T follicular helper cell (primary cell): ENCODE results near the gene DNM3.

ENCODE experiments used
- DNase-seq: peaks from one replicate; pipeline ENCODE4 v3.0.0-alpha.2; 2020; ENCODE audit warnings: low read depth

The DNM3 gene

DNA sequence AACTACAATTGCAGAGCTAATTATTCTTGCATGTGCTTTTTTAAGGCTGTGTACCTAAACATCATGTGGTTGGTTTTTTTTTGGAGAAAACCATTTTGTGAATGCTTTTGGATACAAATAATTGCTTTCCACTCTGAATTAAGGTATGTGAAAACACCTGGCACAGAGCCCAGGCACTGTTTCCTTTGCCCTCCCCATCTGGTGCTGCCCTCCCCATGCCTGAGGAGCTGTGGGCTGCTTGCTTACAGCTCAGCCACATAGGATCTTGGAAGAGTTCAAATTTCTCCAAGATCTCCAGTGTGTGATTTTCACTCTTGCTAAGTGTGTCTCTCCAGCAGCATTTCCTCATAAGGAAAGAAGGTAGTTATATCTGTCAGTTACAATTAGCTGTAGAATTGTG lies 27.8 kb downstream of the DNM3 start:
- no peak for DNase-seq

DNA sequence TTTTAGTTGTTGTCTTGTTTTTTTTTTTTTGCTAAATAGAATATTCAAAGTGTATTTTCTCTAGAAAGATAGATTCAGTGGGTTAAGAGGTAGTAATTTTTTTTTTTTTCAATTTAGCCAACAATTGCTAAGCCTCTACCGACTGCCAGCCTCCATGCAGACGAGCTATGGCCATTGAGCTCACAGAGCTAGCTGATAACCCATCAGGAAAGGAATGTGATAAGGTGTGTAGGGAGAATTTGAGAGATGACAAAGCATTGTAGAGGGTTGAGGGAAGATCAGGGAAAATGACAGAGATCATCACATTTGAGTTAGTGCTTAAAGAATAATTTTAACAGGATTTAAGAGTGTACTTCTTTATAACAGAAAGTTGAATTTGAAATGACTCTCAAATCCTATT lies 30.6 kb downstream of the DNM3 start:
- no peak for DNase-seq

DNA sequence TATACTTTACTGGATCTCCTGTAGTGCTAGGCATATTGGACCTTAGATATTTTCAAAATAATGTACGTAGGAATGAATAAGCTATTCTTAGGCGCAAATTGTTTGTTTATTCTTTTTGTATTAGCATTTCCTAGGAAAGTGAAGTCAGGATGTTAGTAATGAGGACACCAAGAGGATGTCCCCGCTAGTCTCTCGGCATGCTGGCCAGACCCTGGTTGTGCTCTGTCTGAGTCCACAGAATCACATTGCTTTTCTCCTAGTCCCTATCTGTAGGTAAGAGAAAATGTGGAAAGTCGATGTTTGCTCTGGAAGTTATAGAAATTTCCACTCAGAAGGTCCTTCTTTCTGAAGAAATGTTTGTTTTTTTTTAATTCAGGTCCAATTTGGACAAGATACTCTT lies 31.1 kb downstream of the DNM3 start:
- DNase-seq: no peak

DNA sequence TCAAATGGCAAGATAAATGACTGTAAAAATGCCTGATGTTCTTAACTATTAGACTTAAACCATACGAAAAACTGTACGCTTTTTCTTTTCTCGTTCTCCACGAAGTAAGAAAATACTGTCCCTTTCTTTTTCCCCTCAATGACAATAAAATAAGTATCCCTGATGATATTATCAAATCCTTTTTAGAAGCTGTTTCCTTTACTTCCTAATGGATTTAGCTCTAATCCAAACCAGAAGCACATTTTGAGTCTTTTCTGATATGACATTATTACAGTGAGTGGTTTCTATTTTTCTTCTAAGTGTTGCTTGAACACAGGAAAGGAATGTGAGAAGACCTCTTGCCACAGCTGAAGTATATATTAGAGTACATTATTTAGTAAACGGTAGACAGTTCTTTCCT lies 32.4 kb downstream of the DNM3 start:
- no peak for DNase-seq

DNA sequence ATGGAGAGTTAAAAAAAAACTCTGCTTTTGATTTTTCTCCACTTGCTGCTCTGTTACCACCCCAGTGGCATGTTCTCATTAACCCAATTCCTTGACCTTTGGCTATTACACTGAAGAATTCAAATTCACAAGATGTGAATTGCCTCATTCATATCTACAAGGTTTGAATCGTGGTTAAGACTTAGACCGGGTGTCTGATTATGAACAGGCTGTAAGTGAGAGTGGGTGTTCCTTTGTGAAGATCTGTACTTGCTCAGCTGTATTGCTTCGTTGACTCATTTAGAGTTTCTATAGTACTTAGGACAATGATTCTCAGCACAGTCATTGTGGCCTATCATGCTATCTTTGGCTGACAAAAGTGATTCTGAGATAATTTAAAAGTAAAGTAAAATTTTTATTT lies 36.4 kb downstream of the DNM3 start:
- no peak for DNase-seq

DNA sequence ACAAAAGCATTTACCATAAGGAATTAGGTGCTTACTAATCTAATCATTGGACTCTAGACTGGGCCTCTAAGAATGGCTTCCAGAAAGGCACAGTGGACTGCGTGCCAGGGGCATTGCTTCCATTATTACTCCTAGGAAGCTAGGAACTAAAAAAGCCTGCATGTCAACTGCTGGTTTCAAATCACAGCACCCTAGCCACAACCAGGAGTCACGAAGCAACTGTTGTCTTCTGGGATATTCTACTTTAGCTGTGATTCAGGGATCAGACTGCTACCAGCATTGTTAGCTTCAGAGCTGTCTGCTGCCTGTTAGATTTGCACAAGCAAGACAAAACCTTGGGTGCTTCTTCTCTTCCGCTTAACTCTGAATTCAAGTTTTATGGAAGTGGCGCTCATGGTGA lies 38.3 kb downstream of the DNM3 start:
- DNase-seq: no peak

DNA sequence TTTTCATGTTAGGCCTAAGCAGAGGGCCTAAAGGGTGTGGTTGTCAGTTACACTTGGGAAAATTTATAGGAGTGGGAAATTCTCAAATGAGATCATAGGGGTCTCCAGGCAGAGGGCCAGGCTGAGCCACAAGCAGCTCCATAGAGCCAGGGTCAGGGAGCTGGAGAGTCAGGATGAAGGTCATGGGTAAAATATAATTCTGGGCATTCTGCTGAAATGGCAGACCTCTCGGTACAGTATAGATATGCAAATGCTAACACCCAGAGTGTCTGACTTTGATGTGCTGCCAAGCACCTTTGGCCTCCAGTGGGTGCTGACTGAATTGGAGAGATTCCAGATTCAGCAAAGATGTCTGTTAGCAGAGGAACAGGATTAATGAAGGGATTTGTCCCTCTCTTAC lies 40.1 kb downstream of the DNM3 start:
- no peak for DNase-seq

DNA sequence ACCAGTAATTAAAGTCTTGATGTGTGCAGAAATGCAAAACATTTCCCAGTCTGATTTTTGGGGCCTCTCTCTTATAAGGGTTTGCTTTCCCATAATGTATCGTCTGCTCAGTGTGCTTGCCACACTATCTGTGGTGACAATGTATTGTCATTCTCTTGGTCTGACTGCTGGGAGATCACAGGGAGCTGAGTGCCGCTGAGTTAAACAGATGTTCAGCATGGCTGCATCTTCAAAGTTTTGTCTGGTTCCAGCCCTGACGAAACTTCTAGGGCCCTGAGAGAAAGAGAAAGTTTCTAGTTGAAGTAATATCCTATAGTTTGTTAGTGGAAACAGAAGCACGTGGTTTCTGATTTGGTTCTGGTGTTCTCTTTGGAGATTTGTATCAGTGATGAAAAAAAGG lies 42.6 kb downstream of the DNM3 start:
- no peak for DNase-seq

DNA sequence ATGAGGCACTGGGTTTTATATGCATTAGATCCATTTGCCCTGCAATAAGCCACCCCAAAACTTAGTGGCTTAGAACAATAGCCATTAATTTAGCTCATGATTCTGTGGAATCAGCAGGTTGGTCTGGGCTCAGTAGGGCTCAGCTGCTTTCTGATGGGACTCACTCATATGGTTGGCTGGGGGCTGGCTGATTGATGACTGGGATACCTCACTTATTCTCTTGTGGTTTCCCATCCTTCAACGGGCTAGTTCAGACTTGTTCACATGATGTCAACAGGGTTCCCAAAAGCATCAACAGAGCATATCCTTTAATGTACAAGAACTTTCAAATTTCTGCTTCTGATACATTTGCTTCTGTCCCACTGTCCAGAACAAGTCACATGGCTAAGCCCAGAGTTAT lies 43.2 kb downstream of the DNM3 start:
- DNase-seq: no peak

DNA sequence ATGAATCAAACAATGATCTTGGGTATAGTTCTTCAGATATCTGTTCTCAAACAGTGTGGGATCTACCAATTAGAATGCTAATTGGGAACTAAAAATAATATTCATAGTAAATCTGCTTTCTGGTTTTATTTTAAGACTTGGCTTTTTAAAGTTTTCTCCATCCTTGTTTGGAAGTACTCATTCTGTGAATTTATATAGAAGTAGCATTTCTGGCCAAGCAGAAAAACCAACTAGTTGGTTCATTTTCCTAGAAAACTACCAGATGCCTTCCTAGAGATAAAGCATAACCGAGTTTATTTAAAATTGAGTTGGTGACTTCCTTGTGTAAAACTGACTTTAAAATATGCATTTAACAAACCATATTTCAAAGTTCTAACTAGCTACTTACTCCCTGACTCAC lies 48.8 kb downstream of the DNM3 start:
- DNase-seq: no peak

DNA sequence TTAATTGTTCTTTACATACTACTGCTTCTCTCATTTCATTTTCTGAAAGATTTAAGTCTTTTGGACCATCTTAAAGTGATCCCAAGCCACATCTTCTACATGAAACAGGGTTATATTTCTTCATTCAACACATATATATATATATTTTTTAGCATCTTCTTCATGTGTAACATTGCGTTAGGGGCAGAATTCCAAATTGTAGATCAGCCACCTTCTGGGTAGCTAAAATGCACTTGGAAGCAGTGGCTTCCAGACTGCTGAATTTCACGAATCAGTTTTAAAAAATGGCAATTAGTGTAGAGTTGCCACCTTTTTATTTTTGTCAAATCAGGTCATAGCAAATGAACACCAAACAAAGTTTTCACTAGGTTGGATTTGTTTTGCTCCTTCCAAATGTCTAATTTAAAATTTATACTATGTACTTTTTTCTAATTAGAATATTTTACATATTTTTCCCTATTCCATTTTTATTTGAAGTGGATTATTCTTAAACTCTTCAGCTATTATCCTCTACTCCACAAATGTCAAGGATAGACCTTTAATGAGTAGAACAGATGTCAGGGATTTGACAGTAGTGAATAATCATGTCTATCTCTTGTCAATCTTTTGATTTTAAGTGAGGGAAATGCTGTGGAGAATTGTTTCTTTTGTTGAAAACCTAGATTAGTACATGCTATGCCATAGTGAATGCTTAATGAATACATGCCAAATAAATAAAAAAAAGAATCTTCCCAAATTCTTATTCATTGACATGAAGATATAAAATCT lies 55.8 kb downstream of the DNM3 start:
- no peak for DNase-seq

DNA sequence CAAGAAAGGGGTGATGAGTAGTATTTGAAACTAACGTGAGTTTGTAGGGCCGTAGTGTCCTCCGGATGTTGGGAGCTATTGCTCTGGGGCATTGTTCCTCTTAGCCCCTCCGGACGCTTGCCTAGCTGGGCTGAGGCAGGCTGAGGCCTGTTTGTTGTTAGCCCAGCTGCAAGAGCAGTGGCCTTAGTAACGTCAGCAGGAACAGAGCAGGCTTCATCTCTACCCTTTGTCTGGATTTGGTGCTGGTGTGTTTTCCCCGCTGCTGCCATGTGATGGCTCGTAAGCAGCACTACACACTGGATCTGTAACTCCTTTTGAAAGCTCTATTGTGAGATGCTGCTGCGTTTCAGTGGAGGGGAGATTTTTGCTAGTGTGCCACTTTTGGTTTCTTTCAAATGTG lies 57.6 kb downstream of the DNM3 start:
- DNase-seq: no peak

DNA sequence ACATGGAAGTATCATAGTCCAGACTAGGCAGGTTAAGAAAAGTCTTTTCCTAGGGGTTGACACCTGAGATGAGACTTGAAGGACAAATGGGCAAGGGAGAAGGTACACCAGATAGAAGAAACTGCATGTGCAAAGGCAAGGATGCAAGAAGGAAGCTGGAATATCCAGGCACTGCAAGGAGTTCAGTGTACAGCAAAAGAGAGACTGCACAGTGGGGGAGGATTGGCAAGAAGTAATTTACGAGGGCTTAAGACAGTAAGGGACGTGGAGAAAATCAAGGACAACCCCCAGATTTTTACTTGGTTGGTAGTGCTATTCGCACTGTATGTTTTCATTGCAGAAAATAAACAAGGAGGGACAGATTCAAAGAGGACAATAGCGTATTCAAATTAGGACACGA lies 58.5 kb downstream of the DNM3 start:
- no peak for DNase-seq

DNA sequence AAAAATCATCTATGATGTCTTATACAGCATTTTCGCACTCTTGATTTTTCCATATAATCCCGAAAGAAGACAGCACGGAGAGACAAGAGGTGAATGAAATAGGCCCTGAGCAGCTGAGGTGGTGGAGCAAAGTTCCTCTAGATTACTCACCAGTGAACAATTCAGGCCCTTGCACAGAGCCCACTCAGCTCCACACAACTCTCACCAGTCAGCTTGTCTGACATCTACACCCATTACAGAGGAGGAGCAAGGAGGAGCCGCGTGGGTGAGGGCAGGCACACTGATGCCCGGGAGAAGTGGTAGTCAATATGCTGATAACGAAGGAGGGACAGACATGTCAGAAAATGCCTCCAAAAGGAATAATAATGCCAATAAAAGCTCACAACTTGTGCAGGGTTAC lies 59.9 kb downstream of the DNM3 start:
- no peak for DNase-seq

DNA sequence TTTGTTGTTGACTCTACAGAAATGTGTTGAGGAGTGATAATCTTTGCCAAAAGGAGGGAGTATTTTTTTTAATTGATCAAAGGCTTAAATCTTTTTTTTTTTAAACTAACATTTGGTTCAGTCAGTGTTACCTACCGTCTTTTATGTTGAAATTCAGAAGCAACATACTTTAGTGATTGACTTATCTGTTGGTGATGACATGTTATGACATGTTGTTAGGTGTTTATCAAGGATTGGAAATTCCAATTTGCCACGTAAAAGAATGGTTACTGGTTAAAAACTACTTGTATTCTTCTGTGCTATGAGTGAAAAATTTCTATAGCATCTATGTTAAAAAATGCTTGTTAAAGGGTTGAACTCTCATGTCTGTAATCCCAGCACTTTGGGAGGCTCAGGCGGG lies 61.2 kb downstream of the DNM3 start:
- DNase-seq: no peak

DNA sequence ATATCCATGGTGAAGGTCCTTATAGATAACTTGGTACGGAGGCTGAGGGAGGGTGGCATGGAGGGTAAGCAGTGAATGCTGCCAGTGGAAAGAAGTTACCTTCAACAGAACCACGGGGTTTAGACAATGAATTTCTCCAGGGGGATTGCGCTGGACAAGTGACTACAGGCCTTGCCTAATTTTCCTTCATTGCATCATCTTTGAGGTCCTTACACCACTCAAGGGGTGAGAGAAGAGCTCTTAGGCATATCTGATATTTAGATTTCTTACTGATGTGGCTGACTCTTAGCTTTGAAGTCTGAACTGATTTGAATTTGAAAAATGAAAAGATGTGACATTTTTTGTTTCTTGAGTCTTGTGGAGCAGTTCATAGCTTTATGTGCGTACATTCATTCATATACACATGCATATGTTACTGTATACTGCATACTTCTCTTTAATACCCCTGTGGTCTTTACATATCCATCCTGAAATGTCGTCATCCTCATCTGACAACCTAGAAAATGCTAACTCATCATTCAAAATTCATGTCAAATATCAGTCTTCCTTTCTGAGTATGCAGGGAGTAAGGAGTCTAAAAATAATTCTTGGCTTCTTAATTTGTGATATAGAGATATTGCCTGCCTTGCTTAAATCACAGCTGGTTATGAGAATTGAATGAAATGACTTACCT lies 63.6 kb downstream of the DNM3 start:
- DNase-seq: no peak

DNA sequence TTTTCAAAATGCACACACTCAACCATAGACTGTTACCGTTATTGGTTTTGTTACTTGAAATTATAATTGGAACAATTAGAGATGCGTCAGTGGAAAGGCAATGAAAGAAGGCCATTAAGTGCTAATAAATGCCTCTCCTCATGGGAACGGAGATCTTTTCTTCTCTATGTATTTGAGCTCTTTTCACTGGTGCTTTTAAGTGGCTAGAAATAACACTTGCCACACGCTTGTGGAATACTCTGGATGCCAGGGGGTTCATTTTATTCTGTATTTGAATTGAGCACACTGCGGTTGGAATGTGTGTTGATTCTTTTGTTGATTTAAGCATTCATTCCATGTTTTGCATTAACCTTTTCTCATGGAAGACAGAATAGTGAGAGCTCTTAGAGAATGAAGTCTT lies 68.4 kb downstream of the DNM3 start:
- DNase-seq: no peak

DNA sequence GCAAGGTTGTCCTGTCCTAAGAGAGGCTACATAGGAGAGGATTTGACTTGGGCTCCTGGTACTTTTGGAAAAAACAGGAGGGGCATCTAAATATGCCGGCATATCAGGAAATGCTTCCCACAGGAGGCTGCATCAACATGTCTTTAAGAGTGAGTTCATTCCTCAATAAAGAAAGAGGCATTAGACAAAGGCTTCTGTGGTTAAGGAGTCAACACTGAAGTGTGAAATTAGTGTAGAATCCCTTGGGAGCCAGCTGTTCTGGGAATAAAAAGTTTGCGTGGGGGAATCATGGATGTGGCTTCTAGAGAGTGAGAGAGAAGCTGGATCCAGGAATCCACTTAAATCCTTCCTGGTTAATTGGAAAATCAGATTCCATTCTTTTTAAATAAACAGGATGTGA lies 69.5 kb downstream of the DNM3 start:
- DNase-seq: no peak

DNA sequence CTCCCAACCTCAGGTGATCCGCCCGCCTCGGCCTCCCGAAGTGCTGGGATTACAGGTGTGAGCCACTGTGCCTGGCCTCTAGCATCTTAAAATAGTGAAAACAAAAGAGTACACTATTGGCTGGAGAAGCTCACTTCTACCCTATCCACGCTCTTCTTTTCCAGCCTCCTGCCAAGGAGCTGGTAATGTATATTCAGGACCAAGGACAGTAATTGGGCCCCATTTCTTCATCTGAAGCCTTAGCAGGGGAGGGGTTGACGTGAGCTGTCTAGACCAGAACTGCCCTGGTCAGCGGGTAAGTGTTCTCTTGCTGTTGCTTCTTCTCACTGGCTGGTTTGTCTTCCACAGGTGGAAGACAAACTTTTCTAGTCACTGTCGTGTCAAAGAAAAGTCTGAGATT lies 70.2 kb downstream of the DNM3 start:
- DNase-seq: no peak

DNA sequence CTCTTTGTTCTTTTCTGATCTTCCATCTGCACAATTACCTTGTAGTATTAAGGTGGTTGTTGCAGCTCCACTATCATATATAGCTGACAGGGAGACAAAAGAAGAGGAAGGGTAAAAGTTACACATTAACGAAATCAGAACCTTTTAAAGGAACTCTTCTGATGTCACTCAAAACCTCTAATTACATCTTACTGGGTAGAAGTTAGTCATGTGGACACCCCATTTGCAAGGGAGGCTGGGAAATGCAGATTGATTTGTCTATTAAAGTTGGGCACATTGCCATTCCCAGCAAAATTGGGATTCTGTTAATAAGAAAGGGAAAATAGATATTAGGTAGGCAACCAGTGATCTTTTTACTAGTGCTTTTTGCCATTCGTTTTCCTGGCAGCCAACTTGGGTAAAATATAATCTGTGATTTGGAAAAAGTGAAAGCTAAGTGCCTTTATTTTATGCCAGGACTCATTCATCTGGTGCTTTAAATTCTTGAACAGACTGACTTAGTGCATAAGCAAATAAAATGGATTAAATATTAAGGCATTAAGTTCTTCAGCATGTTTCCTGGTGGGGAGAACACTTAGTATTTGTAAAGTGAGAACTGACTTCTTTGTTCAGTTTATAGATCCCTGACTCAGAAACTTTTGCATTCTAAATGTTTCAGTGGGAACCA lies 71.3 kb downstream of the DNM3 start:
- no peak for DNase-seq

DNA sequence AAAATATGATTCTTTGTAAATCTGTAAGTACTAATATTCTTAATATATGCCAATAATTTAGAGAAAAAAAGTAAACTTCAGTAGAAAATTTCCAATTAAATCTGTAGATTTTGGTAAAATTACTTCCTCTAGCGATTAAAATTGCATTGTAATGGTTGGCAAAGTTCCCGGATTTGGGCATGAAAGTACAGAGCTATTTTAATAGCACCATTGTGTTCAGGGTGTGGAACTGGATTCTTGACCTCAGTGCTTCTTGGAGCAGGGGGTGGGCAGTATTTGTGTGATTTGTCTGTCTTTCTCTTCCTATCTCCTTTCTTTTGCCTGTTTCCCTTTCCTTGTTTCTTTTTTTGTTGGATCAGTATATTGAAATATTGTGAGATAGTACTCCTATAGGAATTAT lies 72.1 kb downstream of the DNM3 start:
- no peak for DNase-seq

DNA sequence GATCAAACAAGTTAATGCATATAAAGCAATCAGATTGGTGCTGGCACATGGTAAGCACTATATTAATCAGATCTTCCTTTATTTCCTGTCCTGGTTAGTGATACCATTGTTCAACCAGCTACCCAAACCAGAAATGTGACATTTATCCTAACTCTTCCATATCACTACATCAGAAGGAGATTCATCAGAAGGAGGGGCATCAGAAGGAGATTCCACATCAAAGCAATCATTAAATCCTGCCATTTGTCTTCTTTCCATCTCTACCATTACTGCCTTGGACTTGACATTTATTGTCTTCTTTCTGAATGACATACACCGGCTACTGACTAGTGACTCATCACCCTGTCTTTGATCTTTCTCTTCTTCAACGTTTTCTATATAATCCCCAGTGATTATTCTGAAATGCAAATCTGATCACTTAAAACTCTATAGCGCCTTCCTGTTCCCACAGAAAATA lies 75.0 kb downstream of the DNM3 start:
- DNase-seq: no peak

DNA sequence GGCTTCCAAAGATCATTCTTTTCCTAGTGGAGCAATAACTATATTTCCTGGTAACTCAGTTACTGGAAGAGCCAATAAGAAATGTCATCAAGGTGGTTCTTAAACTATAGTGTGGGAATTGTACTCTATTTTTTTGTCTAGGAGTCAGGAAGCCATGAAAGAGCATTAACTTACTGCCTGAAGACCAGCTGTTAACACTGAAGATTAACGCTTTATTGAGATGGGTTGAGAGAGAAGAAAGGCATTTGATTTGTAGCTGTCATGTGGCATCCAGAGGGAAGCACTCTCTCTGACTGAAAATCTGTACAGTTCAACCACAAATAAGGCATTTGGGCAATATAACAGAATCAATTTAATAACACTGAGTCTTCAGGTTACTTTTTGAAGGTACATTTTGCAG lies 76.0 kb downstream of the DNM3 start:
- no peak for DNase-seq
